AML-193 (cell line): ENCODE measurements around the gene C3orf18.

Experiments used
- DNase-seq, 2 experiments: peaks; one replicate each; lab custom pipeline; 2025; lab: John Stamatoyannopoulos, UW

Gene C3orf18

DNA sequence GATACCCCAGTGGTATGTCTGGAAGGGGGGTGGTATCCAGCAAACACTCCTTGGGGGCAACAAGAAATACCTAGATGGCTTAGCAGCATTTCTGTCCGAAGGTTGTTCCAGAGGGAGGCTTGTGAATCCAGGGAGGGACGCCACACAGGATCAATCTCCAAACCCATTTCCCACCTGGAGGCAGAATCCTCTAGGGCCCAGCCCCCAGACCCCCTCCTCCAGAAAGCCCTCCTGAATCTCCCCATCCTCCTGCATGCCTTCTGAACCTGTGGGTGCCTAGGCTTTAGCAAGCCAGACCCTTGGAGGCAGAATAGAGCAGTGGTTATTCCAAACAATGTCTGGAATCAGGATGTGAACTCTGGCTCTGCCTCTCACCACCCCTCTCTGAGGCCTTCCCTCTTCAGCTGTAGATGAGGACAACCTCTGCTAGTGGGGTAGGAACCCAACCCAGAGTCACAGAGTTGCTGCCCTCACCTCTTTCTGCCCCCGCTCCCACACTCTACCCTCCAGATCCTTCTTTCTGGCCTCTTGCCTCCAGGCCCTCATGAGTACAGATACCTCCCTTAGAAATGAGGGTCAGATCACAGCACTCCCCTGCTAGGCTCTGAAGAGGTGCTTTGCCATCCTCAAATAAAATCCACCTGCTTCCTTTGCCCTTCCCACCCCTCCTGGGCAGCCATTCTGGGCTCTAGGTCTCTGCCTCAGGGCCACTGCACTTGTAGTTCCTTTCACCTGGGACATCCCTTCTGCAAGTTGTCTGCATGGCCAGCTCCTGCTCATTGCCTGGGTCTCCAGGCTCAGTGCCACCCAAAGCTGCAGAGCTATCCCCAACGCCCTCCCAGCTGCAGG is 35.9 kb upstream of the C3orf18 start:
- no peak for DNase-seq

DNA sequence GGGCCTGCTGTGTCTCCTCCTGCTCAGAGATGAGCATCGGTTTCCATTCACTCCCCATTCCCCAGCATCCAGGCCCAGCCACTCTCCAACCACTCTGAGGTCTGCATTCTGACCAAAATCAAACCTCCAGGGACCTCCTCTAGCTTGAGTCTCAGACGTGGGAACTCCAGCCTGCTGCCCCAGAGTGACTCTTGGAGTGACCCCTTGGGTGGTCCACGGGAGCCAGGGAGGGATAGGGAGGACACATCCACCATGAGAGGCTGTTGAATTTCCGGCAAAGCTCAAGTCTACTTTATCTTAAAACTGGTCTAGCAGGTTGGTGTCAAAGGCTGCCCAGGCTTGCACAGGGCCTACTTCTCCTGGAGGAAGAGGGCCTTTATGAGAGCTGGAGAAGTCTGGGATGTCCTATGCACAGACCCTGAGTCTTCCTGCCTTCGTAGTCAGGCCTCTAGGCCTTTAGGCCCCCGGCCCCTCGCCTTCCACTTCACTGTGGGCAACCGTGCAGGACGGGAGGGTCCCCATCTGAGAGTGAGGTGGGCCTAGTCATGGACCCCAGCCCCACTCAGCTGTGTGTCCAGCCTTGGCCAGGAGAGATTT is 35.1 kb upstream of the C3orf18 start:
- DNase-seq = no peak

DNA sequence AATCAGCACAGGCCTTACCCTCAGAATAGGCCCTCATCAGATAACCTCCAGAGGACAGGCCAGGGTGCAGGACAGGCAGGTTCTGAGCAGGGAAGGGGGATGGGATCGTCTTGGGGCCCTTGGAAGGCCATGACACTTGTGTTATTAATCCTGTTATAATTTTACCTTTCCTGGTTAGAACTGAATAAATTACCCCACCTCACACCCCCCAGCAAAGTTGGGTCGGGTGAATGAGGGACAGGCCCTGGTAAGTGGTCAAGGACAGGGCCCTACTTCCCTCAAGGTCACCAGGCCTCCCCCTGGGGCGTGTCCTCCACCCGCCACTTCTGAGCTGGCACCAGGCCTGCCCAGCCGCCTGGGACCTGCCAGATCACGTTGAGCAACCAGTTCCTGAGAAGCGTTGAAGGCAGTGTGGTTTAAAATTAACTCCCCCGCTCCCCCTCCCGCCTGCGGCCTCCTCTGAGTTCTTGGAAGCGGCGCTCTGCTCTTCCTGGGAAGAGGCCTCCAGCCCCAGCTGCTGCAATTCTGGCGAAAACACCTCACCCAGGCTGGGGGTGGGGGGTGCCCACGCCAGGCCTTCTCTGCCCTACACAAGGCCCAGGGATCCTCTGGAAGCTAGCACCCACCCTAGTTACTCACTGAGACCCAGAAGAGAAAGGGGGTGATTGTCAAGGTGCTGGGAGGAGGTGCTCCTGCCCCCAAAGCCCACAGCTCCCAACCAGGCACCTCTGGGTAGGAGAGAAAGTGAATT is 33.5 kb upstream of the C3orf18 start:
- peak; percentile 99 for DNase-seq

DNA sequence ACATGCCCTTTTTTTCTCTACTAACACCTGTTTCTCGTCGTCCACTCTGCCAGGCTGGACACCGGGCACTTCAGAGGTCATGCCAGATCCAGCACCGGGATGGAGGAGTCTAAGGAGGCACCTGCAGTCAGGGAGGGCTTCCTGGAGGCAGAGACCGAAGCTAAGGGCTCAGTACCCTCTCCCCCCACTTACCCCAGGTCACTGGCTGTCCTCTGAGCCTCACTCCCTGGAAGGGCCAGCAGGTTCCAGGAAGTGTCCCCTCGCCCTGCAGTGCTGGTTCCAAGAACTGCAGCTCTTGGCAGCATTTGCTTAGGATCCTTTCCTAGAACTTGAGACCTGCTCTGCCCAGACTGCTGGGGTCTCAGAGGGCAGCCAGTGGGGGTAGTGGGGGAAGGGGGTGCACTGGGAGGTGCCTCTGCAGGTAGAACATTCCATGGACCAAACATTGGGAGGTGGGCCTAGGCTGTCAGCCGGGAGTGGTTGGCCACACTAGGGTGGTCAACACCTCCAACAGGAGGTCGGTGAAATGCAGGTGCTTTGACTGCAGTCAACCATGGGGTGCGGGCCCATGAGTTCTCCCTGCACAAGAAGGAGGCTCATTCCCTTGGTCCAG is 32.7 kb upstream of the C3orf18 start:
- no peak for DNase-seq

DNA sequence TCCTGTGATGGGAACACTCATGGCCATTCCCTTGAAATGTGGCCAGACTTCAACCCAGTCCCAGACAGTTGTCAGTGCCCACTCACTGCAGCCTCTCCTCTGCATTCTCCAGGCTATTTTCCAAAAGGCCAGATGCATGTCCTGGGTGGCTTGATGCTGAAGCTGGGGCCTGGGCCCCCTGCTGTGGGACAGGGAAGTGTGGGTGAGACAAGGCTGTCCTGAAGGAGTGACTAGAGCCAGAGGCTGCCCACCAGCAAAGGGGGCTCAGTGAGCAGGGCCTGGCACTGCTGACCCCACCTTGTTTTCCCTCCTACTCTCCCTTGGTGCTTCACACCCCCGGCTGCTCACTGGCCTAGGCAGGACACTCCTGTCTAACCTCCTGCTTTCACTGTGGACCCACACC is 32.2 kb upstream of the C3orf18 start:
- no peak for DNase-seq

DNA sequence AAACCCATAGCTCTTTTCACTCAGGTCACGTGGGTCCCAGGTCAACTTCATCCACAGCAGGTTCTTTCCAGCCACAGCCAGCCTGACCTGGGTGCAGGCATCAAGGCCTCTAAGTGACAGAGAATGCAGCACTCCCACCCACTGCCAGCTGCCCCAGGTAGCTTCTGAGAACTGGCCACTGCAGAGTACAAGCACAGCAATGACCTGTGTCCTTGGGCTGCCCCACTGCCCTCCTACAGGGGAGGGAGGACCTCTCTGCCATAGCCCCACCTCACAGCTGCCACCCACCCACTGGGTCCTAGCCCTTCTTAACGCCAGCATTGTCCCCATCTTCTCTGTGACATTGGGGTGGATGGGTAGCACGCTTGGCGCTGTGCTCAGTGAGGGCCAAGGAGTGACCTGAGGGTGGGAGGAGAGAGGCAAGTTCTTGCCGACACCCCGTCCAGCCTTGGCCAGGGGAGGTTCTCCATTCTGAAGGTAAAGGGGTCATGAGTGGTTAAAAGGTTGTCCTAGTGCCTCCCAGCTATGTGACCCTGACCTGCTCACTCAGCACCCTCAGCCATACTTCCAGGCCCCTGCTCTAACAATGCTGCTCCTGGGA is 31.7 kb upstream of the C3orf18 start:
- DNase-seq = no peak

DNA sequence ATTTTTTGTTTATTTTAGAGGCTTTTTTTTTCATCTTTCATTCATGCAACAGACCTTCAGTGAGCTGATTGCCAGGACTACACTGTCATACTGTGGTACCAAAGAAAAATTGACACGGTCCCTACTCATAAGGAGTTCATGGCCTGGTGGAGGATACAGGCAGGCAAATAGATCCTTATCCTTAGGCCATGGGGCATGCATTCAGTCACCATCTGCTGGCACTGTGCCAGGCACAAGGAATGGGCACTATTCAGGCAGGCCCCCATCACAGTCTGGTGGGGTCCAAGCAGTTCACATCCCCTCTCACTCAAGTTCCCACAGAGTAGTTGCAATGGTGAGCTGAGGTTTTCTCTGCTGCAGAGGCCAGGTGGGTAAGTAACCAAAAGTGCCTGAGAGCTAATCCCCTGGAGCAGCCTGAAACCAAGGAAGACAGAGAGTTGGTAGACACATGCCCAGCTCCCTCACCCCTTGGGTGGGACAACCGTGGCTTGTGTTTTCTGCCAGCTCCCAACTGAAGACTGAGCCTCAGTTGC is 26.8 kb upstream of the C3orf18 start:
- no peak for DNase-seq

DNA sequence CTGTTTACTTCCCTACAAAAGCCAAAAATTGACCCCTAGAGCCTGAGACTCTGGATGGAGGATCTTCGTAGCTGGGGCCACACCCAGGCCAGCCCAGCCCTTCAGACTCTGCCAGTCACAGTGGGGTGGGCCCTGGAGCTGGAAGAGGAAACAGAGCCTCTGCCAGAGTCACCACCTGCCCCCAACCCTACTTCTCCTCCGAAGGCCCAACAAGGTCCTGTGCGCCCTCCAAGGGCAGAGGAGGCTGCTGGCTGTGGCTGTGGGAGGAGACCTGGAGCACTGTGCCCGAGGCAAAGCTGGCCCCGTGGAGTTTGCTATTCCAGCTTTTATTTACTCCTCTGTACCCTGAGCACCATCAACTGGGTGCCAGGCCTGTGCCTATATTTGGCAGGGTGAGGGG is 25.0 kb upstream of the C3orf18 start:
- peak; percentile 48 to 51 for DNase-seq

DNA sequence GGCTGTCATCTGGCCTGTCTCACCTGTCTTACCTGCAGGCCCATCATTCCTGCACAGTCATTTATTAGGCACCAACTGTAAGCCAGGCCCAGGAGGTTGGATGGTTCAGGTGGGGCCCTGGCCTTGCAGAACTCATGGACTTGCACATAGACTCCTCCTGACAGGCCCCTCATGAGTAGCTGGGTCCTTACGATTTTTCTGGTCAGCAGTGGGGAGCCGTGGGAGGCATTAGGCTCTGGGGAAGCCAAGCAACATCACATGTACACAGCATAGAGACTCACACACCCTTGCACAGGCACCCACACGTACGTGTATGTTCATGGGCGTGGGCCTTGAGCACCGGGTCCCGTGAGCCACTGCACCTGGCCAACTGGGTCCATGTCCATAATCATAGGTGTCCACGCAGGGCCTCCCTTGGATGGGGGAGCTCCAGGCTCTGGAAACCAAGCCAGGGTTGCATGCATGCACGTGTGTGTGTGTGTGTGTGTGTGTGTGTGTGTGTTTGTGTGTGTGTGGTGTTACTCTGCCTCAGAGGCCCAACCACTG is 23.7 kb upstream of the C3orf18 start:
- no peak for DNase-seq

DNA sequence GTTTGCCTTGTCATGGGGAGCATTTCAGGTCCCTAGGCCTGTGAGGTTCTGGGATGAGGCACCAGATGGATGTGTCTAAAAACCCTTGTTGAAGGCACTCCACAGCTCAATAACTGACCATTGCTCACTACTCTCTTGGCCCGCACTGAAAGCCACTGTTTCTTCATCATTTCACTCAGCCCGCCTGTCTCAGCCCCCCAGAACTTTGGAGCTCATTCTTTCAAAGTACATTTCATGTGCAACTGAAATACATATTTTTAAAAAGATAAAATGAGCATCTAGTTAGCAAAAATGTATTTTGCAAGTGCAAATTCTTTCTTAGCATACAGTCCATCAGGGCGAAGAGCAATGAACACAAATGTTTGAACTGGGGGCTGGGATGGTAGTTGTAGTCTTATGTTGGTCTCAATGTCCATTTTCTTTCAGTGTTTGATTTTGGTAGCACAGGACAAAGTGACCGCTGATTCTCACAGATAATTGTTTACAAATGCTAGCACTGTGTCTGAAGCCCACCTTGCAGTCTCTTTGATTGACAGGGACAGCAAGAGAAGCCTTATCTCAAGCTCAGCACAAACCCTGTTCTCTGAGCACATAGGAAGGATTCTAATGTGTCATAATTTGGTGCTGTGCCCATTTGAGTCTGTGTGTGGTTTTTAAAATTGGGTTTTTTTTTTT is 21.3 kb upstream of the C3orf18 start:
- no peak for DNase-seq

DNA sequence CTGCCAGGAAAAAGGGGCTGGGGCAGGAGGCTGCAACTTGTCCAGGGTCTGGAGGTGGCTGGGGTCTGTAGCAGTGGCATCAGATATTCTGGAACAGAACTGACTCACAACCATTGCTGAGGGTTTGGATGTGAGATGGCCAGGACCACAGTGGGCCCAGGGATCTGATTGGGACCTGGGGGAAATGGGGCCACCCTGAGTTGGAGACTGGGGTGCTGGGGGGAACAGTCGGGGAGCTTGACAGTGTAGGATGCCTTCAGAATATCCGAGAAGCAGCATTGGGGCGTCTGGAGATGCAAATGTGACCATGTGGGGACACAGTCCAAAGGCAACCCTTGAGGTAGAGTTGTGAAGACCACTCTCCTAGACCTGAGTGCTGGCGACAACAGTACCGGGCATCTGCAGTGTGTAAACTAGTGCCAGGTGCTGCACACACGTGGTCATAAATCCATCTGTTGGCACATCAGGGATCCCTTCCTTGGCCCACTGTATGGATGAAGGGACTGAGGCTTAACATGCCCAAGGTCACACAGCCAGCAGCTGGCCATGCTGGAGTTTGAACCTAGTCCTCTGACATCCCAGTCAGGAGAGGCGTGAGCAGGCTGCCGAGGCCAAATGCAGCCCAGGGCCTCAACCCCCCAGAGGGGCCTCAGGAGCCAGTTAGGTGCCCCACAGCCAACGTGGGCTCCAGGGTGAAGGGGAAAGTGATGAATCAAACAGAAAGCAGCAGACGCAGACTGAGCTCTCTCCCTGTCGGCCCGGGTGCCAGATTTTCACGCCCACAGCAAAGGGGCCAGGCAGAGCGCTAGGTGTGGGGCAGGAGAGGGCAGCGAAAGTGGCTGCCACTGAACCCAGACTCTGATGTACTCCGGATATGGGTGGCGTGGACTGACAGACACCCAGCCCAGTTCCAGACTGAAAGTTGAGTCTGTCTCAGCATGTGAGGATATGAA is 20.5 kb upstream of the C3orf18 start:
- no peak for DNase-seq

DNA sequence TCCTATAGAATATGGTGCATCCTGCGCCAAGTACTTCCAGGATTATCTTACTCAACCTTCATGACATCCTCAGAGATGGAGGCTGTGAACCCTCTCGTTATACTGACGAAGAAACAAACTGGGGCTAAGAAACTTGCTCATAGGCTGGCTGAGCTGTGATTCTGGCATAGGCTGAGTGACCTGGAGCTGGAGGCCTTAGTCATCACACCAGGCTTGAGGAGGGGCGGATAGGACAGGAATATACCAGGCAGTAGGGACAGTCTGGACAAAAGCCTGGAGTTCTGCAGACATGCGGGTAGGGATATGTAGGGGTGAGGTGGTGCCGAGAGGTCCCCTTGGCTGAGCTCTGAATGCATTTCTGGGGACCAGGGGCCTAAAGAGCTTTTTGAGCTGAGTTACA is 19.8 kb upstream of the C3orf18 start:
- no peak for DNase-seq

DNA sequence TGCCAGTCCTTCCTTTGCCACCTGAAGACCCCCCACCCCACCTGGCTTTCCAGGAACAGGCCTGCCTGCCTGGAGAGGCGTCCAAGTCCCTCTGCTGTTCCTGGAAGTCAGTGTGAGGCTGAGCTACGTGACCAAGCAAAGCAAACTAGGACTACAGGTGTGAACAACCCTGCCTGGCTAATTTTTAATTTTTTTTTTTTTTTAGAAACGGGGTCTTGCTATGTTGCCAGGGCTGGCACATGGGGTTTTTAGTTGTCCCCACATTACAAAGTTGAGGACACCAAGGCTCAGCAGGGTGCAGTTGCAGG is 19.2 kb upstream of the C3orf18 start:
- no peak for DNase-seq

DNA sequence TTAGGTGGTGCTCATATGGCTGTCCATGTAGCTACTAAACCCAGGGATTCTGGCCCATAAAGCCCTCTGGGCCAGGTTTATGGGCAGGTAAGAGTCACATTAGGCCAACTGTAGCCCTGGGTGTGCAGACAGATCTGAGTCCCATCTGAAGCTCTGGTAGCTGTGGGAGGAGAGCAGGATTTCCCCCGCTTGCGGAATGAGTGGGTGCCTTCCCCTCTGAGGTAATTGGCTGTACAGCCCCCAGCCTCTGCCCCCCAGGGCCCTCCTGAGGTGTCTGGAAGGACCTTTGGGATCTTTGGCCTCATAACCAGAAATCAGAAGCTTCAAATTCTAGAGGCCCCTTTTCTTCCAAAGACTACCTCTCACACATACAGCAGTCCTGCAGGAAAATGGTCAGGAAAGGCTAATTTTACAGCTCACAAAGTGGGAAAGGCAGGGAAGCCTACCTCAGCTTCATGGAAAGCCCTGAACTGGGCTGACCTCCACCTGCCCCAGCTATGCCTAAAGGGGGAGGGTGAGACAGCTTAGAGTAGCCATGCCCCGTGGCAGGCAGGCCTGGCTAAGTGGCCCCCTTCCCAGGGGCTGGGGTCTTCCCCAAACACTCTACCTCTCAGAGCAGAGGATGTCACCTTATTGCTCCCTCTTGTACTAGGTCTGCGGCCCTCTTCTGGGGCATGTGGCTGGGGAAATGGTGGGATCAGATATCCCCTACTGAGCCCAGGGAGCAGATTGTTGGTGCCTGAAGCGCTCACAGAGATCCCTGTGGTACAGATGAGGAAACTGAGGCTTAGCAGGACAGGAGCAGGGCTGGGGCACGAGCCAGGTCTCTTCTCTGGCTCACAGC is 18.6 kb upstream of the C3orf18 start:
- no peak for DNase-seq

DNA sequence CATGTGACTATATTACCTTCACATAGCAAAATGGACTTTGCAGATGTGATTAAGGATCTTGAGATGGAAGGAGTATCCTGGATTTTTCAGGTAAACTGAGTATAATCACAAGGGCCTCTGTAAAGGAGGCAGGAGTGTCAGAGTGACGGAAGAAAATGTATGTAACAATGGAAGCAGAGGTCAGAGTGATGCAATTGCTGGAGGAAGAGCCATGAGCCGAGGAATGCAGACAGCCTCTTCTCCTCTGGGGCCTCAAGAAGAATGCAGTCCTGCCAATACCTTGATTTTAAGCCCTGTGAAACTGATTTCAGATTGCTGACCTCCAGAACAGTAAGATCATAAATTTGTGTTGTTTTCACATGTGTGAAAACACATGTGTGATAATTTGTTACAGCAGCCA is 16.8 kb upstream of the C3orf18 start:
- no peak for DNase-seq

DNA sequence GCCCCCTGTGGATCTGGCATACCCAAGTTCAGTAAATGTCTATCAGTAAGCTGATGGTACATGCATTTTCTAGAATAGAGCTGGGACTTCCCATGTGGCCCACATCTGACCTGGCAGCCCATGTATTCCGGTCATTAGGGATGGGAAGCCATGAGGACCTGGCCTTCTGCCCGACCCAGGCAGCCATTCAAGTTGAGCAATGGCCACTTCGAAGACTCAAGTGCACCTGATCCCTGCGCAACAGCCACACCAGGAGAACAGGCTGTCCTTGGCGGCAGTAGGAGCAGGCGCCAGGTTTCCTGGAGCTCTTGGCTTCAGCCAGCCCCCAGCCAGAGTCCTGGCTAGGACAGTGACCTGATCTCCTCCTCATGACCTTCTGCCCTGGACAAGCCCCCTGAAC is 16.4 kb upstream of the C3orf18 start:
- no peak for DNase-seq

DNA sequence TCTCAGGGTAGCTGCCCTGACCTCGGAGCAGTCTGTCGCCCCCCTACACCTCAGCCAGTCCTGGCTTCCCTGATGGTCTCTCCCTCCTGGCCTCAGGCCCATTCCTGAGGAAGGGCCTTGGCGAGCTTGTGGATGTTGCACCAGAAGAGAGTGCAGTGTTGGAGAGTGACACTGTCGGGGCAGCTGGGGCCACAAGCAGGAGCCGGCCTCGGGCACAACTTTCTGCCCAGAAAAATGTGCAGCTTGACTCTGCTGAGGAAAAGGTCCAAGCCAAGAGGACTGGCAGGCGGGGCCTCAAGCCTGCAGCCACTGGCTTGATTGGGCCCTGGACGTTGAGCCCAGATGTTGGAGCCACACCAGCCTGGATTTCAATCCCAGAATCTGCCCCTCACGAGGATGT is 14.5 kb upstream of the C3orf18 start:
- DNase-seq = no peak

DNA sequence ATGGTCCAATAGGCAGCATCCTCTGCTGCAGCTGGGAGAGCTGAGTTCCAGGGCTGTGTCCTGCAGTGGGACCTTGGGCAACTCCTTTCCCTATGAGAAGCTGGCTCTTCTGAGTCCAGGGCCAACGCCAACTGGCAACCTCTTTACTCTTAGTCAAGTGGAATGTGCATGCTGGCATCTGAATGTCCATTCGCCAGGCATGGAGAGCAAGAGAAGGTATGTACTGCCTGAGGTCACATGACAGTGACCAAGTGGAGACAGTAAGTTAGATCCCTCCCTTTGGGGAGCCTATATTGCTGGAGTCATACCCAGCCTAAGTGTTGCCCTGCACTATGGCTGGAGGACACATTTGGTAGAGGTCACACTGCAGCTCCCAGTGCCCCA is 13.9 kb upstream of the C3orf18 start:
- no peak for DNase-seq
